OCI-M2 (cell line): ENCODE results near the gene HDAC9.

Experiments used
- DNase-seq: peaks from one replicate; lab custom pipeline; 2025; ENCODE audit not compliant: unreplicated experiment; lab: John Stamatoyannopoulos, UW

Gene HDAC9

DNA sequence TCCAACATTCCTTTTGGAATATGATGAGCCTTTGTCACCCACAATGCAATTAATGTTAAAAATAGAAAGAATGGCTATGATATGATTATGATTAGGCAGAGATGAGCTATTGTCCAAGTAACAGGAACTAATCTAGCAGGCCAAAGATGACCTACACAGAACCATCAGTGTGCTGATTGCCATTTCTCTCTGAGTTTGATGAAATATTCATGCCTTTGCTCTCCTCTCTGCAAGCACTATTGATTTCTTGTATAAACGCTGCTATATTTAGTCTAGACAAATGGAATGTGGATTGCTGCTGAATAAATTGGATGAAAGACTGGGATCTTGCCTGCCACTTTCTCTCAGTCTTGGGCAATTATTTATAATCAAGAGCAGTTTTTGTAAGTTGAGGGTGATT is 85.4 kb downstream of the HDAC9 start:
- DNase-seq, result no peak

GRCh38 chr7:18583305-18583704 is 87.8 kb downstream of the HDAC9 start:
- DNase-seq, result no peak

DNA sequence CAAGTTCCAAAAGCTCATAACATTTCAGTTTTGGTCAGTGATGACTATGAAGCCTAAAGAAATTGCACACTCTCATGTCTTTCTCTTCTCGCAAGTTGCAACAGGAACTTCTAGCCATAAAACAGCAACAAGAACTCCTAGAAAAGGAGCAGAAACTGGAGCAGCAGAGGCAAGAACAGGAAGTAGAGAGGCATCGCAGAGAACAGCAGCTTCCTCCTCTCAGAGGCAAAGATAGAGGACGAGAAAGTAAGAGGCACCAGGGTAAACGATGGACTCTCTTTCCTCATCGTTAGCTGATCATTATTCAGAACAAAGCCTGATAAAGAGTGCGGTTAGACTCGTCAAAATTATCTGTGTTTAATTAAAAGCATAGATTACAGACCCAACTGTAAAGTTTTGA is 94.7 kb downstream of the HDAC9 start:
- DNase-seq, result no peak

- DNase-seq, result no peak
Observed at GRCh38 chr7:18590744-18591340, 95.3 kb downstream of the HDAC9 start.

DNA sequence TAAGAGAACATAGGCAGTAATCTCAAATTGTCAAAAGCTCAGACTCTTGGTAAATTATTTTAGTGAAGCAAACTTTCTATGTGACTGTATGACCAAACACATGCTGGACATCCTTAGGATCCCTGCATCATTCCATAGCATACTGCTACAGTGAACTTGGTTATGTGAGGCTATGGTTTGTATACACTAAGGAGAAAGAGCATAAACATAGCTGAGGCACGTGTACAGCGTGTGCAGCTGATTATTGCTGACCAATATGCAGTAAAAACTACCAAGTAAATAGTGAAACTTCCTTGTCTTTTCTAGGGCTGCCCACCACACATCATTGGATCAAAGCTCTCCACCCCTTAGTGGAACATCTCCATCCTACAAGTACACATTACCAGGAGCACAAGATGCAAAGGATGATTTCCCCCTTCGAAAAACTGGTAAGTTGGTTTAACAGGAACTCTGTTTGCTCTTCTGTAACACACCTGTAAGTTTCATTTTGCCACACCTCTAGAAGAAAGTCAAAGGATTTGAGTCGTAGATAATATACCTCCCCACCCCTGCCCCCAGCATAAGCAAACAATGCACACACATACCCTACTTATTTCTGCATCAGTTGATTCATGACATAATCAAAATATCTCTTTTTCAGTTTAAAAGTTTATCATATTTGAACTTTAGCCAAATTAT is 98.2 kb downstream of the HDAC9 start:
- no peak for DNase-seq

- no peak for DNase-seq
Observed at GRCh38 chr7:18597754-18598153, 102.2 kb downstream of the HDAC9 start.

- DNase-seq, result no peak
Observed at GRCh38 chr7:18607025-18607424, 111.5 kb downstream of the HDAC9 start.

- no peak for DNase-seq
Observed at GRCh38 chr7:18610331-18610948, 114.9 kb downstream of the HDAC9 start.

- DNase-seq, result no peak
Observed at GRCh38 chr7:18614841-18615240, 119.3 kb downstream of the HDAC9 start.

GRCh38 chr7:18619311-18619710 is 123.8 kb downstream of the HDAC9 start:
- no peak for DNase-seq

DNA sequence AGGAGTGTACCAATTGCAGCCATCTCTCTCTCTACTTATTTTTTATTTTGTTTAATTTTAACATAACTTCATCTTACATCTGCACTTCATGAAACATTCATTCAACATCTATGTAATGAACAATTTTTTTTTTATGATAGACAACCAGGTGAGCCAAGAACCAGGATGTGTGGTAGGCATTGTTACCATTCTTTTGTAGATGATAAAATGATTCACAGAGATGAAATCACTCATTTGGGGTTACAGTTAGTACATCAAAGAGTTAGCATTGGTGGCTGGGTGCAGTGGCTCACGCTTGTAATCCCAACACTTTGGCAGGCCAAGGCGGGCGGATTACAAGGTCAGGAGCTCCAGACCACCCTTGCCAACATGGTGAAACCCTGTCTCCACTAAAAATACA is 127.8 kb downstream of the HDAC9 start:
- no peak for DNase-seq

DNA sequence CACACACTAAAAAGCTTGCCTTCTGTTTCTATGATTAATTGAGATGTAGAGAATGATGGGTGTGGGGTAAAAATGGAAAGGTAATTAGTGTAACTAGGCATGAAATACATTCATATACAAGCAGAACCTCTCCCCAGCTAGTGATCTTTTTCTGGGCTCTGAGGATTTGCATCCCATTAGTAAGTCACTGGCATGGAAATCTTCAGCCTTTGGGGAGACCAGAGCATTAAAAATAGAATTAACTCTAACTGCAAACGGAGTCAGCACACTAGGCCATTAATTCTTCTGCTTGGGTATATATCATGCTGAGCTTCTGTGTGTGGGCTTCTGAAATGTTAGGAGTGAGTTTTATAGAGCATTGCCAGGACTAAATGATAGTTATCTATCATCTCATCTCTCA is 128.9 kb downstream of the HDAC9 start:
- DNase-seq, result no peak

DNA sequence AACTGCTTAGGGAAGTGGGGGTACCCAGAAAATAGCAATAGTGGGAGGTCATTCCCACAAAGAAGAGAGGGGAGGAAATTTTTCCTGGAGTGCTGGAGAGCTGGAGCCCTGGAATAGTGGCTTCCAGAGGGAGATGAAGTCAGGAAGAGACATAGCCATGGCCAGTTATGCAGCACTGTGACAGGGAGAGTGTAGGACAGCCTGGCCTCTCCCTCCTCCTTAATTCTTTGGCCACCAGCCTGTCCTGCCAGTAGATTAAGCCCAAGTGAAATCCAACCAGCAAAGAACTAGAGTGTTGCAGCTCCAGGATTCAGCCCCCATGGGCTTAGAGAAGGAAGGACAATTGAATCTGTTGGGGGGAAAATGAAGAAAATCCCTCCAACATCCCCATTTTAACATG is 130.5 kb downstream of the HDAC9 start:
- no peak for DNase-seq

- no peak for DNase-seq
Observed at GRCh38 chr7:18626717-18627116, 131.2 kb downstream of the HDAC9 start.

- no peak for DNase-seq
Observed at GRCh38 chr7:18637516-18637915, 142.0 kb downstream of the HDAC9 start.

GRCh38 chr7:18638594-18639452 is 143.3 kb downstream of the HDAC9 start:
- DNase-seq, result no peak

GRCh38 chr7:18639711-18640110 is 144.2 kb downstream of the HDAC9 start:
- DNase-seq, result no peak

GRCh38 chr7:18644981-18645380 is 149.4 kb downstream of the HDAC9 start:
- no peak for DNase-seq

DNA sequence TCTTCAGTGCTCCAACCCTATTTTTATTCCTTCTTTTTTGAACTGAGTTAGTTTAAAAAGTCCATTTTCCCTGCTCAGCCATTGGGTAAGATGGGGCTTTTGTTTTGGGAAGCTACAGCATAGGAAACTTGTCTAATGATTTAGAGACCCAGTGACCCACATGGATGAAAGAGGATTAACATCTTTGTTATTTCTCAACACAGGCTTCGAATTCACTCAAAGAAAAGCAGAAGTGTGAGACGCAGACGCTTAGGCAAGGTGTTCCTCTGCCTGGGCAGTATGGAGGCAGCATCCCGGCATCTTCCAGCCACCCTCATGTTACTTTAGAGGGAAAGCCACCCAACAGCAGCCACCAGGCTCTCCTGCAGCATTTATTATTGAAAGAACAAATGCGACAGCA is 152.0 kb downstream of the HDAC9 start:
- DNase-seq, result no peak

DNA sequence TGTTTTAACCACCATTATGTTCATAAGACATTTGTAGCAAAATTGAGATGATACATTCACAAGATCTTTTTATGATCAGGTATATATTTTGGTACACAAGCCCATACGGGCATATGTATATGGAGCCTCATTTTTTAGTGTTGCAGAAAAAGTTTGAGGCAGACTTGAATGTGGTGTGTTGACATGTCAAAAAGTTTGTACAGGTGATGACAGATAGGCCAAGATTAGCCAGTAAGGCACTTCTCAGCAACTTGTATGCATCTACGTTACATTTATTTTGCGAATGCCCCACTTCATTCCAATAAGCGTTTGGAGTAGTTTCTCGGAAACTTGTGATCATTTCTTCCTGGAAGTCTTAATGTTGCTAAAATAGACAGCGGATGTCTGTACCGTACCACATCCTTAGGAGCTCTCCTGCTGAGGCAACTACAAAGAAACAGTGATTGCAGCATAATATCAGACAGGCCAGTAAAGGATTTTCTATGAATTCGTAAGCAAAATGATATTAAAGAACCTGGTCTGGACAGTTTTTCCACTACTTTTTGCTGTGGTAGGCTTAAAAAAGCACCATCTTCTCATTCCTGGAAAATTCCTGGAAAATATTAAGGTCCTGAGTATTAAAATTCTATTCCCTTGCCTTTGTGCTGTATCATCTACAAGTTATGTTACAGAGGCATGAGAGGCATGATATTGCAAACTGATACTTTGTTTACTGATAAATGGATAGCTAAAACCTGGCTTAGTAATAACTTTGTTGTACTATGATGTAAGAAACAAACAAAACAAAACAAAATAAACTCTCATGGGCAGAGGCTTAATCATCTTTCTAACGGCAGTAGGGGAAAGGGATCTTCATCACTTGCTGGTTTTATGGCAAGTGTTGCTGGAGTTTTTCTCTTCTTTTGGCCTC is 153.6 kb downstream of the HDAC9 start:
- DNase-seq, result no peak
